ENCODE measurements around the gene STAT4.
A peak's percentile ranks its signal among the peaks of the same experiment; 100 is the strongest.

The STAT4 gene

DNA sequence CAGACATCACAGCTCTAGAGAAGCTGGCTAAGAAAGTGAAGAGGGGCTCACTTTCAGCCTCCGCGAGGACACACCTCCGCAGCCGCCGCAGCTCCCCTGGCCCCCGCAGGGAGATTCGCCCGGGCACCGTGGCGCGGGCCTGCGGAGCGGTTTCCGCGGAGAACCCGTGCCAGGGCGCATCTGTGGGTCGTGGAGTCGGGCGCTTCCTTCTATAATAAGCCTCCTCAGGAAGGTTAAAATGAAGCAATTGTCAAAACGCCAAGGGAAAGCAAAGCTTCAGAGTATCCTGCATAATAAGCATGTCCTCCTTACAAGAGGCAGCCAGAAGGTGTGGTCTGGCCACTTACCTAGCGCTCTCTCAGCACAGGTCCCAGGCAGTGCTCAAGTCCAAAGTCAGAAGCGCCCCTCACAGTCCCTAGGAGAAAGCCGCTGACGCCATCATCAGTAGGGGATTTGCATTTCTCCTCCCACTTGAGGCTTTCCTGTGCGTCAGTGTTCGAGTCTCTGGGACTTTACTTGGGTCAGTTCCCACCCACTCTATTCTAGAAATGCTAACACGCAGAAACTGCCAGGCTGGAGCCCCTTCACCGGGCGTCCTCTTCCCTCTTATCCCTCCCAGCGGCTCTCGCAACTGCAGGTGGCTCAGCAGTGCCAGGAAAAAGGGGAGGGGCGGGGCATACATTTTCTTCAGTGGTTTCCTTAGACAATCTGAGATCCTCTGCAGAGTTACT, at the start of gene STAT4:
Gene STAT4, minus strand, starts transcription at position 395 of the 731 bp plus-strand sequence. CDS start 2,791 bp downstream, outside the sequence.
- no peak for DNase-seq (ENCODE audit: low spot score)

- DNase-seq (ENCODE audit: low spot score): no peak
Measured at GRCh38 chr2:191199929-191200512, 49.2 kb upstream of the STAT4 start.

DNA sequence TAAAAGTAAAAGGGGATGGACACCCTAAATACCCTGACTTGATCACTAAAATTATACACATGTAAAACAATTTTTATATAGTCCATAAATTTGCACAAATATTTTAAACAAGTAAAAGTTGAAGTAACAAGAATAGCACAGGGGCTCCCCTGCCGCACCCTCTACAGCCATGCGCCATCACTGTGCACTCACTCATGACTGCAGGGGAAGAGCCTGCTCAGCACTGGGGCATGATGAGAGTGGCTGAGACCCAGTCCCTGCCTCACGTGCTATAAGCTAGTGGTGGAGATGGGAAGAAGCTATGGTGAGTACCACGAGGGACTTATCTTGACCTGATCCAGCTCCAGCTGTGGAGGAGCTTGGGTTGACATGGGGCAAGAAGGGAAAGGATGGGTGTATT, 47.5 kb upstream of the STAT4 start:
- no peak for DNase-seq (ENCODE audit: low spot score)

DNA sequence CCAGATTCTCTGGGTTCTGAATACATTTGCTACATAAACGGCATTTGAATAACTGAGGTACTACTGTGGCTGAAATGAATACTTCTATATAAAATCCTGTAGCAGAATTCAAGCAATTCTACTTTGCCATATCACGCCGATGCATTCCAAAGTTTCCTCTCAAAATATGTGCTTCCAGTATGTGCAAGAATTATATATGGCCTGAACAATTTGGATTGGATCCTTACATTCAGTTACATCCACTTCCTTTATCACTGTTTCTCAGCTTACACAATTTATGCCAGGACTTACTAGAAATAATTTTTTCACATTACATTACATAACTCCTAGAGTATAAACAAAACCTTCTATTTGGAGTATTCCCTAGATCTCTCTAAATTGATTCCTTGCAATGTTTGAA, 46.3 kb upstream of the STAT4 start:
- no peak for DNase-seq (ENCODE audit: low spot score)

- no peak for DNase-seq (ENCODE audit: low spot score)
Measured at GRCh38 chr2:191195021-191195420, 44.2 kb upstream of the STAT4 start.

GRCh38 chr2:191190861-191191552, 40.2 kb upstream of the STAT4 start:
- no peak for DNase-seq (ENCODE audit: low spot score)

- DNase-seq (ENCODE audit: low spot score): no peak
Measured at GRCh38 chr2:191190435-191190834, 39.6 kb upstream of the STAT4 start.

- no peak for DNase-seq (ENCODE audit: low spot score)
Measured at GRCh38 chr2:191189112-191189635, 38.4 kb upstream of the STAT4 start.

DNA sequence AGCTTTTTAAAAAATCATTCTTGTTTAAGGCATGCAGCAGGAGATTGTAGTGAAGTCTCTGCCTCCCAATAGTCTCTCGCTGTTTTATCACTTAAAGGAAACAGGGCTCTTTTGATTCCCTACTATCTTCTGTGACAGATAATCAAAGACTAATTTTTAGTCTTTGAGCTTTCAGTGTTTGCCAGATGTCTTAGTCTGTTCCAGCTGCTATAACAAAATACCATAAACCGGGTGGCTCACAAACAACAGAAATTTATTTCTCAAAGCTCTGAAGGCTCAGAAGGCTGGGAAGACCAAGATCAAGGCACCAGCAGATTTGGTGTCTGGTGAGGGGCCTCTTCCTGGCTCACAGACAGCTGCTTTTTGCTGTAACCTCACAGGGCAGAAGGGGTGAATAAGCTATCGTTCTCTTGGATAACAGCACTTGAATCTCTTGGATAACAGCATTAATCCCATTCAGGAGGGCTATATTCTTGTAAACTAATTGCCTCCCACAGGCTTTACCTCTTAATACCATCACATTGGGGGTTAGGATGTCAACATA, 37.8 kb upstream of the STAT4 start:
- no peak for DNase-seq (ENCODE audit: low spot score)

DNA sequence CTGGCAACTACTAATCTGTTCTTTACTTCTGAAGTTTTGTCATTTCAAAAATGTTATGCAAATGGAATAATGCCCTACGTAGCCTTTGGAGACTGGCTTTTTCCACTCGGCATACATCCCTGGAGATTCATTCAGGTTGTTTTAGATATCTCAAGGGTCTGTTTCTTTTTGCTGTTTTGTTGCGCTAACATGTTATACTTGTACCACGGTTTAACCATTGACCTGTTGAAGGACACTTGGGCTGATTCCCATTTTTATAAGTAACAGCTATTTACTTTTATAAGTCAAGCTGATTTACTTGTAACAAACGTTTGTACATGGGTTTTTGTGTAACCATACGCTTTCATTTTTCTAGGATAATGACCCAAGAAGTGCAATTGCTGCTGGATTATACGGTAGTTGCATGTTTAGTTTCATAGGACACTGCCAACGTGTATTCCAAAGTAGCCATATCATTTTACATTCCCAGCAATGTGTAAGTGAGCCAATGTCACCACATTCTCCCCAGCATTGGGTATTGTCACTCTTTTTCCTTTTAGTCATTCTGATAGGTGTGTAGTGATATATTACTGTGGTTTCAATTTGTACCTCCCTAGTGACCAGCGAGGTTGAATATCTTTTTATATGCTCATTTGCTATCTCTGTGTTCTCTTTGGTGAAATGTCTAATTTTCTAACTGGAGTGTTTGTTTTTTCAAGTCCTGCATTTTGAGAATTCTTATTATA, 36.5 kb upstream of the STAT4 start:
- DNase-seq (ENCODE audit: low spot score): no peak

- DNase-seq (ENCODE audit: low spot score): no peak
Measured at GRCh38 chr2:191184457-191184856, 33.7 kb upstream of the STAT4 start.

GRCh38 chr2:191183516-191183915, 32.7 kb upstream of the STAT4 start:
- DNase-seq (ENCODE audit: low spot score): no peak

DNA sequence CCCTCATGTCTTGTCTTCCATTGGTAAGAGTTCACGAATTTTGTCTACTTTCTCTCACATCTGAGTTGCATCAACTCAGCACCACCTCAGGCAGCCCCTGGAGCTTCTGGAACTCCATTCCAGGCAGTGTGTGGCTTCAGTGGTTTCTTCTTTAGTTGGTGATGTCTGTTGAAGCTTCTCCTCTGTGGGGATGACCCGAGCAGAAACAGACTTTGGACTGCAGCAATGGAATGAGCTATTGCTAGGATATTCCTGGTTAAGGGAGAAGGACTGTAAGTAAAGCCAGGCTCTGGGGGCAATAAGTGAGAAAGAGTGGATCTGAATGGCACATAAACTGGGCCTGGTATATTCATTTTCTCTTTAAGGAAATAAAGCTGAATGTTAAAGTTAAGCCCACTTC, 32.3 kb upstream of the STAT4 start:
- no peak for DNase-seq (ENCODE audit: low spot score)

- DNase-seq (ENCODE audit: low spot score): peak; percentile 70
Measured at GRCh38 chr2:191180713-191181112, 29.9 kb upstream of the STAT4 start.

DNA sequence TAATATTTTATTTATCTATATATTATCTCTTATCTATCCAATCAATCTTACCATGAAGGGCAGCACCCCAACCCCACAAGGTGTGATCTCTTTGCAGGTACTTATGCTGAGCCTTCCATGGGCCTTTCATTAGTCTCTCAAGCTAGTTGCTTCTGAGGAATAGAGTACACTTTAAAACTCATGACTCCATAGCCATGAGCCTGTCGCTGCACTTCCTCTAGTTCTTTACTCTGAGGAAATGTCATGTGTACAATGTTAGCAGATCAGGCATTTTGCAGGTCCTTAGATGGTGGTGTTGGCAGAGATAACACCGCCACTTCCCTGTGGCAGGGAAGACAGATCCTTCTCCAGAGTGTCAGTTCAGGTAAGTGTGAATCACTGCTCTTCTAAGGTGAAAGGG, 29.5 kb upstream of the STAT4 start:
- no peak for DNase-seq (ENCODE audit: low spot score)

DNA sequence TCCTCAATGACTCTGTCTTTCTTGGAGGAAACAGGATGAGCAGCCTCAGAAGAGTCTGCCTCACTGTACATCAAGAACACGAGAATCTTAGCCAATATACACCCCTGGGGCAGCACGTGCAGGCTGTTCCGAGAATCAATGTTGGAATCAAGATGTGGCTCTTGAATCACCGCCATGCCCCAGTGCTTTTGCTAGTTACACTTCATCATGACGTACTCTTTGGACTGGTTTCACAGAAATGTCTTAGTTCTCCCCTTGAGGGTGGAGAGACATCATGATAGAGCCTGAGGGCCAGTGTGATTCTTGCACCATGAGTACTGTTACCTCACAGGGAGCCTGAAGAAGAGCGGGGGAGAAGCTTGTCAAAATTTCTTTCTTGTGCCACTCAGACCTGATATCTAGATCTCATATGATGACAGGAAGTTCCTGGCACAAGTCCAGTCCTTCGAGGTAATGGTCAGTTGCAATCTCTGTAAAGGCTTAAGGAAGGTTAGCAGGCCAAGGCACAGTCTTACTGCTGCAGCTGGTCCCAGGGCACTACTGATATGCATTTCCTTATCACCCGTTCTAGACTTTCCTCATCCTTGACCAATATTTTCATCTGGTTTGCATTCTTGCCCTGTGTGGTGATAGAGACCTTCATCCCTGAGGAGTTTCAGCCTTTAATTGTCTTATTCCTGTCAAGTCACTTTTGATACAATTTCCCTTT, 28.2 kb upstream of the STAT4 start:
- no peak for DNase-seq (ENCODE audit: low spot score)

DNA sequence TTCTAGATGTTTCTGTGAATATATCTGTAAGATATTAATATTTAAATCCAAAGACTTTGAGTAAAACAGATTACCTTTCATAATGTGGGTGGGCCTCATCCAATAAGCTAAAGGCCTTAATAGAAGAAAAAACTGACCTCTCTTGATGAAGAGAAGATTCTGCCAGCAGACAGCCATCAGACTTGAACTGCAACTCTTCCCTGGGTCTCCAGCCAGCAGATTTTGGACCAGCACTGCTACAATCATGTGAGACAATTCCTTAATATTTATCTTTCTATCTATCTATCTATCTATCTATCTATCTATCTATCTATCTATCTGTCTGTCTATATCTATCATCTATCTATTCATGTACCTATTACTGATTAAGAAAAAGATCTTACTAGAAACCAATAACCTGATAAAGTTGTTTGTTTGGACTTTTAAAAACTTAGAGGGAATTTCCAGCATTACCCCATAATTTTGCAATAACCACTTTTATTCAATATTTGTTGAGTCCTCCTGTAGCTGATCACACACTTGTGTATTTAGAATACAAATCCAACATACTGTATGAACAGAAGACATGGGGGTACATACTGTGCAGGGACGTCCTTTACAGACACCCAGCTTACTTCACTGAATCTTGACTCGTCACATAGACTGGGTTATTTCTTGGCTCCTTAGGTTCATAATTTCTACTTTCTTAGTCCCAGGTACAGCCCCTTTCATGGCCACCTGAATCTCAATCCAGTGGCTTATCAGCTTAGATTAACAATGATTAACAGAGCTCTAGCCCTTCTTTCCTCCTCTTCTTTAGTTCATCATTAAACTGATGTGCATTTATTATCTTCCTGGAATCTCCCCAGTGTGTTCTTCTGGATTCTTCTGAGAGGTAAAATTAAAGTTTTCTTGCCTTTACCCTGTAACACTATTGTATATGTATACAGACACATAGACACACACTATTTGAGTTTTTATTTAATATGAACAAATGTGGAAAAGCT, 27.2 kb upstream of the STAT4 start:
- no peak for DNase-seq (ENCODE audit: low spot score)

- DNase-seq (ENCODE audit: low spot score): no peak
Measured at GRCh38 chr2:191176801-191177438, 26.1 kb upstream of the STAT4 start.

GRCh38 chr2:191176305-191176704, 25.5 kb upstream of the STAT4 start:
- DNase-seq (ENCODE audit: low spot score): no peak

DNA sequence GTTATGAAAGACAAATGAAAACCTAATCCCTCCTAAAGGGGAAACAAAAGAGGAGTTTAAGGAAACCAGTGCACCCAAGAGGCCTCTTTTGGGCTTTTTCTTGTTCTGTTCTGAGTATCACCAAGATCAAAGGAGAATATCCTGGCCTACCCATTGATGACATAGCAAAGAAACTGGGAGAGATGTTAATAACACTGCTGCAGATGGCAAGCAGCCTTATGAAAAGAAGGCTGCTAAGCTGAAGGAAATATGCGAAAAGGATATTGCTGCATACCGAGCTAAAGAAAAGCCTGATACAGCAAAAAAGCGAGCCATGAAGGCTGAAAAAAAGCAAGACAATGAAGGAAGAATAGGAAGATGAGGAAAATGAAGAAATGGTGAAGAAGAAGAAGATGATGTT, 23.6 kb upstream of the STAT4 start:
- DNase-seq (ENCODE audit: low spot score): no peak

Data from AG08395 (cell line).